ENCODE measurements around the gene CACNA1C.

The CACNA1C gene

GRCh38 chr12:2560356-2560755, 507.6 kb downstream of the CACNA1C start:
- no peak for DNase-seq (ENCODE audit: low spot score)
- in situ Hi-C loops (cut with MboI; ENCODE audit: low sequenced_read_pairs, unreplicated experiment): no loop called here
- no peak for TF ChIP-seq CTCF (IDR thresholded peaks at IDR 0.05; ENCODE audit: borderline replicate concordance, control extremely low read depth, extremely low read depth, insufficient read depth, missing control alignments)

- TF ChIP-seq CTCF (IDR thresholded peaks at IDR 0.05; ENCODE audit: borderline replicate concordance, control extremely low read depth, extremely low read depth, insufficient read depth, missing control alignments): no peak
- in situ Hi-C loops (cut with MboI; ENCODE audit: low sequenced_read_pairs, unreplicated experiment): no loop called here
- no peak for DNase-seq (ENCODE audit: low spot score)
Observed at GRCh38 chr12:2561367-2561766, 508.6 kb downstream of the CACNA1C start.

- in situ Hi-C loops (cut with MboI; ENCODE audit: low sequenced_read_pairs, unreplicated experiment): no loop called here
- DNase-seq (ENCODE audit: low spot score): no peak
- TF ChIP-seq CTCF (IDR thresholded peaks at IDR 0.05; ENCODE audit: borderline replicate concordance, control extremely low read depth, extremely low read depth, insufficient read depth, missing control alignments): no peak
Observed at GRCh38 chr12:2562400-2562799, 509.6 kb downstream of the CACNA1C start.

GRCh38 chr12:2563709-2564108, 510.9 kb downstream of the CACNA1C start:
- no peak for TF ChIP-seq CTCF (IDR thresholded peaks at IDR 0.05; ENCODE audit: borderline replicate concordance, control extremely low read depth, extremely low read depth, insufficient read depth, missing control alignments)
- no peak for DNase-seq (ENCODE audit: low spot score)

GRCh38 chr12:2566161-2566560, 513.4 kb downstream of the CACNA1C start:
- no peak for DNase-seq (ENCODE audit: low spot score)
- in situ Hi-C loops (cut with MboI; ENCODE audit: low sequenced_read_pairs, unreplicated experiment): no loop called here
- TF ChIP-seq CTCF (IDR thresholded peaks at IDR 0.05; ENCODE audit: borderline replicate concordance, control extremely low read depth, extremely low read depth, insufficient read depth, missing control alignments): no peak

More at GRCh38 chr12:2563709-2564108, 510.9 kb downstream of the CACNA1C start:
- in situ Hi-C loops (cut with MboI; ENCODE audit: low sequenced_read_pairs, unreplicated experiment): no loop called here

GRCh38 chr12:2567711-2568110, 514.9 kb downstream of the CACNA1C start:
- DNase-seq (ENCODE audit: low spot score): no peak
- no peak for TF ChIP-seq CTCF (IDR thresholded peaks at IDR 0.05; ENCODE audit: borderline replicate concordance, control extremely low read depth, extremely low read depth, insufficient read depth, missing control alignments)
- in situ Hi-C loops (cut with MboI; ENCODE audit: low sequenced_read_pairs, unreplicated experiment): no loop called here

GRCh38 chr12:2570562-2570961, 517.8 kb downstream of the CACNA1C start:
- TF ChIP-seq CTCF (IDR thresholded peaks at IDR 0.05; ENCODE audit: borderline replicate concordance, control extremely low read depth, extremely low read depth, insufficient read depth, missing control alignments): no peak
- DNase-seq (ENCODE audit: low spot score): no peak
- in situ Hi-C loops (cut with MboI; ENCODE audit: low sequenced_read_pairs, unreplicated experiment): no loop called here
